Peyer's patch (tissue), 4 donors: ENCODE data around the gene ZSCAN9. TPM values are rescaled to one million over a fixed set of nuclear protein-coding genes. Genes with fewer than 3 reads are reported as not detected.

Source experiments
- DNase-seq, 3 donors: peaks; one replicate each; pipeline ENCODE4 v3.0.0-alpha.2; 2017 to 2019
- H3K27ac ChIP-seq, 4 donors: fragments of 200-600 bp; sonication (generic); one replicate each; pipeline ENCODE4 v1.5.1; 2016 to 2019
- H3K27me3 ChIP-seq, 2 donors: fragments of 200-600 bp; sonication (generic); one replicate each; pipeline ENCODE4 v1.5.1; 2019
- H3K36me3 ChIP-seq, 3 donors: fragments of 200-600 bp; sonication (generic); one replicate each; pipeline ENCODE4 v1.5.1; 2016 to 2019
- H3K4me1 ChIP-seq, 4 donors: fragments of 200-600 bp; sonication (generic); one replicate each; pipeline ENCODE4 v1.5.1; 2016 to 2019
- H3K4me3 ChIP-seq, 4 donors: fragments of 200-600 bp; sonication (generic); 1 replicate in 3 of 4; 2 replicates in 1 of 4; pipeline ENCODE4 v1.5.1; 2016 to 2019; ENCODE audit warnings: mild to moderate bottlenecking in 1 of 4
- H3K9me3 ChIP-seq, 4 donors: fragments of 200-600 bp; sonication (generic); one replicate each; pipeline ENCODE4 v1.5.1; 2016 to 2019; ENCODE audit warnings: mild to moderate bottlenecking in 1 of 4
- CTCF ChIP-seq, 6 experiments: fragments of 450-650 bp in 4 of 6; fragments of 200-600 bp in 2 of 6; sonication (generic) in 1 of 6; IDR thresholded peaks; one replicate each; pipeline ENCODE4 v1.5.1; 2017 to 2019; ENCODE audit warnings: antibody characterized with exemption in 6 of 6, mild to moderate bottlenecking in 3 of 6, moderate library complexity in 1 of 6
- POLR2A ChIP-seq, 2 donors: fragments of 450-650 bp; IDR thresholded peaks; one replicate each; pipeline ENCODE4 v1.5.1; 2017; ENCODE audit warnings: antibody characterized with exemption in 2 of 2, mild to moderate bottlenecking in 2 of 2, moderate library complexity in 2 of 2
- total RNA-seq, 4 donors: library from RNA; depleted of rRNA; stranded (reverse); fragments of >200 nt; gene quantifications; one replicate each; pipeline ENCODE4 v1.1.0, GENCODE V29; 2016

ZSCAN9 gene
- total RNA-seq, 4 donors from 2014 or later: 11.9 to 28.9 (median 22.7) TPM

- Histone ChIP-seq H3K9me3 (no peaks in the 10 kb centered on the region), H3K27ac (no peak overlapping the region), H3K4me3 (peak overlapping the region in 1 of 4 donors; percentile 14), H3K36me3 (no peaks in the 10 kb centered on the region), H3K4me1 (peaks cover 0 to 15% (median 0%) of the 10 kb centered on the region in 4 donors), H3K27me3 (peaks cover 0 to 12% of the 10 kb centered on the region in 2 donors)
- no peak for DNase-seq
- TF ChIP-seq POLR2A (IDR thresholded peaks at IDR 0.05): no peak
- no peak for TF ChIP-seq CTCF (IDR thresholded peaks at IDR 0.05)
Observed at GRCh38 chr6:28215425-28215824, 9.7 kb upstream of the ZSCAN9 start.

- no peak for DNase-seq
- H3K4me3 ChIP-seq: peak overlapping the region in 1 of 4 donors; percentile 70
Observed at GRCh38 chr6:28217890-28218289, 7.2 kb upstream of the ZSCAN9 start.

GRCh38 chr6:28218312-28219248 lies 6.5 kb upstream of the ZSCAN9 start:
- H3K9me3 ChIP-seq: no peaks in the 10 kb centered on the region
- peaks cover 0 to 6% (median 0%) of the 10 kb centered on the region in 4 donors for H3K4me1 ChIP-seq
- peak overlapping the region; percentile 54 to 79 (median 68) for H3K27ac ChIP-seq
- peak; percentile 54 to 89 (median 83) for DNase-seq
- no peaks in the 10 kb centered on the region for H3K36me3 ChIP-seq
- no peaks in the 10 kb centered on the region for H3K27me3 ChIP-seq
- no peak for TF ChIP-seq CTCF (IDR thresholded peaks at IDR 0.05)
- TF ChIP-seq POLR2A (IDR thresholded peaks at IDR 0.05): peak in 1 of 2 donors; percentile 20
- H3K4me3 ChIP-seq: peak overlapping the region; percentile 56 to 72 (median 66)

More at GRCh38 chr6:28217890-28218289, 7.2 kb upstream of the ZSCAN9 start:
- peaks cover 0 to 6% (median 0%) of the 10 kb centered on the region in 4 donors for H3K4me1 ChIP-seq
- H3K9me3 ChIP-seq: no peaks in the 10 kb centered on the region
- no peak overlapping the region for H3K27ac ChIP-seq
- no peak for TF ChIP-seq CTCF (IDR thresholded peaks at IDR 0.05)
- TF ChIP-seq POLR2A (IDR thresholded peaks at IDR 0.05): no peak
- no peaks in the 10 kb centered on the region for H3K27me3 ChIP-seq
- H3K36me3 ChIP-seq: no peaks in the 10 kb centered on the region

- no peak overlapping the region for H3K27ac ChIP-seq
- H3K4me3 ChIP-seq: no peak overlapping the region
- no peak for TF ChIP-seq CTCF (IDR thresholded peaks at IDR 0.05)
- TF ChIP-seq POLR2A (IDR thresholded peaks at IDR 0.05): no peak
- no peak for DNase-seq
- H3K36me3 ChIP-seq: no peaks in the 10 kb centered on the region
- peaks cover 0 to 6% (median 0%) of the 10 kb centered on the region in 4 donors for H3K4me1 ChIP-seq
- no peaks in the 10 kb centered on the region for H3K9me3 ChIP-seq
- H3K27me3 ChIP-seq: no peaks in the 10 kb centered on the region
Observed at GRCh38 chr6:28220257-28221133, 4.6 kb upstream of the ZSCAN9 start.
